Stomach (tissue), 4 donors: ENCODE results near the gene UBAC1.

Experiments
- CTCF ChIP-seq, 7 experiments: fragments of 450-650 bp in 4 of 7; fragments of 200-600 bp in 3 of 7; sonication (generic) in 3 of 7; IDR thresholded peaks; one replicate each; pipeline ENCODE4 v1.5.1; 2016 to 2019; ENCODE audit warnings: antibody characterized with exemption in 7 of 7, control low read depth in 2 of 7, mild to moderate bottlenecking in 1 of 7
- POLR2A ChIP-seq, 4 donors: fragments of 450-650 bp; IDR thresholded peaks; one replicate each; pipeline ENCODE4 v1.6.1; 2016; ENCODE audit warnings: antibody characterized with exemption in 4 of 4, control low read depth in 2 of 4, mild to moderate bottlenecking in 1 of 4, moderate library complexity in 1 of 4

- TF ChIP-seq POLR2A (IDR thresholded peaks at IDR 0.05) = no peak
- TF ChIP-seq CTCF (IDR thresholded peaks at IDR 0.05) = no peak
Observed at GRCh38 chr9:135945969-135946368, 15.2 kb downstream of the UBAC1 start.
